Neural cell (in vitro differentiated cells): Measurements from ENCODE around the gene COL8A1. TPM values are rescaled to one million over a fixed set of nuclear protein-coding genes. Genes with fewer than 3 reads are reported as not detected.

Source experiments
- H2AFZ ChIP-seq: fragments of 200-600, 300-800 bp; sonication (generic), shearing (Covaris generic); 2 replicates; pipeline ENCODE4 v1.6.0; 2014; ENCODE audit warnings: low read depth, mild to moderate bottlenecking, antibody characterized with exemption, low read length, moderate library complexity
- H3F3A ChIP-seq: fragments of 200-600 bp; shearing (Covaris generic); 2 replicates; pipeline ENCODE4 v1.6.1; 2016; ENCODE audit warnings: mild to moderate bottlenecking, moderate library complexity, mixed read lengths, antibody characterized with exemption, low read length; ENCODE audit not compliant: insufficient read depth, poor library complexity, severe bottlenecking
- H3K27ac ChIP-seq: fragments of 200-600, 300-800 bp; sonication (generic), shearing (Covaris generic); 2 replicates; pipeline ENCODE4 v1.5.1; 2014; ENCODE audit warnings: mild to moderate bottlenecking, low read length, moderate library complexity
- H3K27me3 ChIP-seq: fragments of 300-800, 200-600 bp; sonication (generic), shearing (Covaris generic); 2 replicates; pipeline ENCODE4 v1.6.0; 2014; ENCODE audit warnings: mild to moderate bottlenecking, low read depth, low read length, moderate library complexity; ENCODE audit not compliant: insufficient read depth
- H3K36me3 ChIP-seq: fragments of 300-800, 200-600 bp; sonication (generic), shearing (Covaris generic); 2 replicates; pipeline ENCODE4 v1.5.1; 2014; ENCODE audit warnings: mild to moderate bottlenecking, antibody characterized with exemption, low read length, moderate library complexity; ENCODE audit not compliant: insufficient read depth
- H3K4me2 ChIP-seq: fragments of 300-800, 200-600 bp; sonication (generic), shearing (Covaris generic); 2 replicates; pipeline ENCODE4 v1.6.0; 2014; ENCODE audit warnings: mild to moderate bottlenecking, low read length
- H3K4me3 ChIP-seq: fragments of 300-800, 200-600 bp; sonication (generic), shearing (Covaris generic); 2 replicates; pipeline ENCODE4 v1.5.1; 2014; ENCODE audit warnings: mild to moderate bottlenecking, low read length, moderate library complexity
- H3K79me2 ChIP-seq: fragments of 200-600 bp; shearing (Covaris generic); replicated peaks from 2 replicates; pipeline ENCODE4 v1.6.0; 2014; ENCODE audit warnings: mild to moderate bottlenecking, low read length, moderate library complexity; ENCODE audit not compliant: insufficient read depth
- H3K9ac ChIP-seq: fragments of 300-800, 200-600 bp; sonication (generic), shearing (Covaris generic); 2 replicates; pipeline ENCODE4 v1.6.1; 2016; ENCODE audit warnings: mild to moderate bottlenecking, low read length, mixed read lengths
- H3K9me2 ChIP-seq: fragments of 200-600 bp; shearing (Covaris generic); 2 replicates; pipeline ENCODE4 v1.6.1; 2016; ENCODE audit warnings: mild to moderate bottlenecking, low read length, mixed read lengths; ENCODE audit not compliant: insufficient read depth
- H3K9me3 ChIP-seq: fragments of 200-600, 300-800 bp; sonication (generic), shearing (Covaris generic); 2 replicates; pipeline ENCODE4 v1.6.1; 2016; ENCODE audit warnings: mild to moderate bottlenecking, mixed run types, low read length, moderate library complexity, mixed read lengths
- H4K20me1 ChIP-seq: fragments of 200-600 bp; shearing (Covaris generic); 2 replicates; pipeline ENCODE4 v1.6.1; 2016; ENCODE audit warnings: mild to moderate bottlenecking, mixed run types; ENCODE audit not compliant: insufficient read depth
- CTCF ChIP-seq: fragments of 450-650 bp; IDR thresholded peaks from 2 replicates; pipeline ENCODE4 v1.5.1; 2014; ENCODE audit warnings: antibody characterized with exemption, mild to moderate bottlenecking, moderate library complexity; ENCODE audit not compliant: poor library complexity, severe bottlenecking
- EP300 ChIP-seq: fragments of 450-650 bp; conservative IDR thresholded peaks from 2 replicates; pipeline ENCODE4 v1.6.1; 2014; ENCODE audit warnings: antibody characterized with exemption, mild to moderate bottlenecking, moderate library complexity; ENCODE audit not compliant: poor library complexity, severe bottlenecking
- EZH2 ChIP-seq: fragments of 200-600, 300-800 bp; shearing (Covaris generic), sonication (generic); IDR thresholded peaks from 2 replicates; pipeline ENCODE4 v1.6.1; 2014; ENCODE audit warnings: antibody characterized with exemption, low read length, borderline replicate concordance, mild to moderate bottlenecking; ENCODE audit not compliant: insufficient read depth, poor library complexity, severe bottlenecking
- MXI1 ChIP-seq: fragments of 450-650 bp; conservative IDR thresholded peaks from 2 replicates; pipeline ENCODE4 v1.6.1; 2014; ENCODE audit warnings: antibody characterized with exemption, mild to moderate bottlenecking; ENCODE audit not compliant: poor library complexity, severe bottlenecking
- POLR2AphosphoS5 ChIP-seq: IDR thresholded peaks from 2 replicates; pipeline ENCODE4 v1.6.1; 2012
- RAD21 ChIP-seq: fragments of 450-650 bp; conservative IDR thresholded peaks from 2 replicates; pipeline ENCODE4 v1.6.1; 2014; ENCODE audit warnings: antibody characterized with exemption, mild to moderate bottlenecking, moderate library complexity
- SMC3 ChIP-seq: fragments of 450-650 bp; conservative IDR thresholded peaks from 2 replicates; pipeline ENCODE4 v1.6.1; 2014; ENCODE audit warnings: antibody characterized with exemption, mild to moderate bottlenecking, moderate library complexity; ENCODE audit not compliant: poor library complexity
- TAF1 ChIP-seq: IDR thresholded peaks from 2 replicates; pipeline ENCODE4 v1.6.1; 2012; ENCODE audit warnings: low read depth
- polyA plus RNA-seq: library from polyadenylated mRNA; depleted of rRNA; stranded (reverse); fragments of >200 nt; gene quantifications from 2 replicates; pipeline ENCODE4 v1.2.3, GENCODE V29; 2014
- TF ChIP-seq, protein P1 (sequence below): IDR thresholded peaks from 2 replicates; pipeline ENCODE4 v1.6.1; 2012; ENCODE audit warnings: borderline replicate concordance

COL8A1 gene
- polyA plus RNA-seq, 1 donor from 2014 or later: 0.04 TPM

GRCh38 chr3:99772671-99773070 is 134.3 kb downstream of the COL8A1 start:
- H4K20me1 ChIP-seq: no peaks in the 10 kb centered on the region
- no peaks in the 10 kb centered on the region for H3K27me3 ChIP-seq
- TF ChIP-seq RAD21 (no peak), SMC3 (no peak), MXI1 (no peak), EZH2 (no peak), TAF1 (no peak), POLR2AphosphoS5 (no peak), CTCF (no peak), EP300 (no peak)
- TF ChIP-seq, protein P1, sequence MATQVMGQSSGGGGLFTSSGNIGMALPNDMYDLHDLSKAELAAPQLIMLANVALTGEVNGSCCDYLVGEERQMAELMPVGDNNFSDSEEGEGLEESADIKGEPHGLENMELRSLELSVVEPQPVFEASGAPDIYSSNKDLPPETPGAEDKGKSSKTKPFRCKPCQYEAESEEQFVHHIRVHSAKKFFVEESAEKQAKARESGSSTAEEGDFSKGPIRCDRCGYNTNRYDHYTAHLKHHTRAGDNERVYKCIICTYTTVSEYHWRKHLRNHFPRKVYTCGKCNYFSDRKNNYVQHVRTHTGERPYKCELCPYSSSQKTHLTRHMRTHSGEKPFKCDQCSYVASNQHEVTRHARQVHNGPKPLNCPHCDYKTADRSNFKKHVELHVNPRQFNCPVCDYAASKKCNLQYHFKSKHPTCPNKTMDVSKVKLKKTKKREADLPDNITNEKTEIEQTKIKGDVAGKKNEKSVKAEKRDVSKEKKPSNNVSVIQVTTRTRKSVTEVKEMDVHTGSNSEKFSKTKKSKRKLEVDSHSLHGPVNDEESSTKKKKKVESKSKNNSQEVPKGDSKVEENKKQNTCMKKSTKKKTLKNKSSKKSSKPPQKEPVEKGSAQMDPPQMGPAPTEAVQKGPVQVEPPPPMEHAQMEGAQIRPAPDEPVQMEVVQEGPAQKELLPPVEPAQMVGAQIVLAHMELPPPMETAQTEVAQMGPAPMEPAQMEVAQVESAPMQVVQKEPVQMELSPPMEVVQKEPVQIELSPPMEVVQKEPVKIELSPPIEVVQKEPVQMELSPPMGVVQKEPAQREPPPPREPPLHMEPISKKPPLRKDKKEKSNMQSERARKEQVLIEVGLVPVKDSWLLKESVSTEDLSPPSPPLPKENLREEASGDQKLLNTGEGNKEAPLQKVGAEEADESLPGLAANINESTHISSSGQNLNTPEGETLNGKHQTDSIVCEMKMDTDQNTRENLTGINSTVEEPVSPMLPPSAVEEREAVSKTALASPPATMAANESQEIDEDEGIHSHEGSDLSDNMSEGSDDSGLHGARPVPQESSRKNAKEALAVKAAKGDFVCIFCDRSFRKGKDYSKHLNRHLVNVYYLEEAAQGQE: no peak
- H2AFZ ChIP-seq: no peak overlapping the region
- no peaks in the 10 kb centered on the region for H3F3A ChIP-seq
- no peak overlapping the region for H3K4me2 ChIP-seq
- H3K27ac ChIP-seq: no peak overlapping the region
- H3K9me3 ChIP-seq: no peaks in the 10 kb centered on the region
- H3K79me2 ChIP-seq: no peaks in the 10 kb centered on the region
- no peak overlapping the region for H3K4me3 ChIP-seq
- no peak overlapping the region for H3K9ac ChIP-seq
- H3K9me2 ChIP-seq: no peaks in the 10 kb centered on the region
- no peaks in the 10 kb centered on the region for H3K36me3 ChIP-seq

GRCh38 chr3:99774467-99774866 is 136.1 kb downstream of the COL8A1 start:
- no peak overlapping the region for H3K4me3 ChIP-seq
- H3K4me2 ChIP-seq: no peak overlapping the region
- H3K9me3 ChIP-seq: no peaks in the 10 kb centered on the region
- TF ChIP-seq TAF1 (no peak), POLR2AphosphoS5 (no peak), SMC3 (no peak), RAD21 (no peak), EP300 (no peak), EZH2 (no peak), MXI1 (no peak), CTCF (no peak)
- TF ChIP-seq, protein P1: no peak
- no peaks in the 10 kb centered on the region for H4K20me1 ChIP-seq
- no peaks in the 10 kb centered on the region for H3K79me2 ChIP-seq
- no peaks in the 10 kb centered on the region for H3K36me3 ChIP-seq
- no peaks in the 10 kb centered on the region for H3K27me3 ChIP-seq
- H2AFZ ChIP-seq: no peak overlapping the region
- no peak overlapping the region for H3K27ac ChIP-seq
- H3F3A ChIP-seq: no peaks in the 10 kb centered on the region
- H3K9ac ChIP-seq: no peak overlapping the region
- no peaks in the 10 kb centered on the region for H3K9me2 ChIP-seq
